Dermis blood vessel endothelial cell (primary cell): ENCODE data around the gene TBC1D8. TPM values are rescaled to one million over a fixed set of nuclear protein-coding genes. Genes with fewer than 3 reads are reported as not detected.
"Not testable (repeated sequence)": the region's sequence is repeated elsewhere in the genome, so short reads cannot be mapped to it uniquely, and the experiment has no call there.

Experiments used
- DNase-seq: peaks from one replicate; pipeline ENCODE4 v3.0.0; 2010
- total RNA-seq: library from RNA; depleted of rRNA; stranded (reverse); fragments of >200 nt; gene quantifications from 2 replicates; pipeline ENCODE4 v1.2.3, GENCODE V29; 2014

TBC1D8 gene
- 81.3 and 89.8 TPM in 2 replicates for total RNA-seq

DNA sequence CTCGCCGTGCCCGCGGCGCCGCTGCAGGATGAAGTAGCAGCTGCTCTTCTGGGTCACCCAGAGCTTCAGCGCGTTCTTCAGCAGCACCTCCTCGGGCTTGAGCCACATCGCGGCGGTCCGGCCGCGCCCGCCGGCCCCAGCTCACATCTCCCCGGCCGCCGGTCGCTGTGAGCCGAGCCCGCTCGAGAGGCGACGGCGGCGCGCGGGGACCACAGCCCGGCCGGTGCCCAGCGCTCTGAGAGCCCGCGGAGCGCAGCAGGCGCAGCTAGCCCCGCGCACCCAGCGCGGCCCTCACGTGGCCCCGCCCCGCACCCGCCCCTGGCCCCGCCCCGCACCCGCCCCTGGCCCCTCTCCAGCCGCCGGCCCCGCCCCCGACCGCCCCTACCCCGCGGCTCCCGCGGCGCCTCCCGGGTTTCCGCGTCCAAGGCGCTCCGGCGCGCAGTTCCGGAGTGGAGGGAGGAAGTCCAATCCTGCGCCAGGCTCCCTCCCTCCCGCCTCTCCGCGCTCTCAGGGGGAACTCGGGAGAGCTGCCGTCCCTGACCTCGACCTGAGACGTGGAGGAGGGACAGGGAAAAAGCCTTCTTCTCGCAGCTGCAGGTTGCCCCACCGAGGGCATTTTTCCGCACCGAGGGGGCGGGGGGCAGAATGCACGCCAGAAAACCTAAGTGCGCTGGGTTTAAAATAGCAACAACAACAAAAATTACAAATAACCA, at the start of gene TBC1D8:
TBC1D8 (minus strand) TSS at position 237 of the 713 bp plus-strand sequence; CDS start at position 108, 129 bp downstream.
- DNase-seq: peak; percentile 88

DNA sequence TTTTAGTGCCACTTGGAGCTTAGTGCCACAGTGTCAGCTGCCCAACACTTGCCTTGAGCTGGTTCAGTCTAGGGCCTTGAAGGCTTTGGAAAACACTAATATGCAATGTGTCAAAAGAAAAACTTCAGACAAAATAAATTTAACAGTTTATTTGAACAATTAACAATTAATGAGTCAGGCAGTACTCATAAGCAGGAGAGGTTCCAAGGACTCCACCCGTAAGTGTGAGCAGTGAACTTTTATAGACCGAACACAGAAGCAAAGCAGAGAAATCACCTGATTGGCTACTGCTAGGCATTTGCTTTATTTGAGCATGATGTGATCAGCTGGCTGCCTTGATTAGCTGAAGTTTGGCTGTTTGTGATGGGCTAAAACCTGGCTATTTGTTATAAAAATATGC, 49.5 kb upstream of the TBC1D8 start:
- DNase-seq: peak; percentile 65

DNA sequence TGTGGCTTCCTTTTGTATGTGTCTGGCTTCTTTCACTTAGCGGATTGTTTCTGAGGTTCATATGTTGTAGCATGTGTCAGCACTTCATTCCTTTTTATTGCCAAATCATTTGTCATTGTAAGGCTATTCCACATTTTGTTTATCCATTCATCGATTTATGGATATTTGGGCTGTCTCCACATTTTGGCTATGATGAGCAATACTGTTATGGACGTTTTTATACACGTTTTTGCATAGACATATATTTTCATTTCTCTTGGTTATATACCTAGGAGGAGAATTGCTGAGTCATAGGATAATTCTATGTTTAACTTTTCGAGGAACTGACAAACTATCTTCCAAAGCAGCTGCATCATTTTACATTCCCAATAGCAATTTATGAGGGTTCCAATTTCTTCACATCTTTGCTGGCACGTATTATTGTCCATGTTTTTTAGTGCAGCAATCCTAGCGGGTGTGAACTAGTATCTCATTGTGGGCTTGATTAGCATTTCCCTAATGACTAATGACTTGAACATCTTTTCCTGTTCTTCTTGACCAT, 48.1 kb upstream of the TBC1D8 start:
- peak; percentile 42 for DNase-seq

DNA sequence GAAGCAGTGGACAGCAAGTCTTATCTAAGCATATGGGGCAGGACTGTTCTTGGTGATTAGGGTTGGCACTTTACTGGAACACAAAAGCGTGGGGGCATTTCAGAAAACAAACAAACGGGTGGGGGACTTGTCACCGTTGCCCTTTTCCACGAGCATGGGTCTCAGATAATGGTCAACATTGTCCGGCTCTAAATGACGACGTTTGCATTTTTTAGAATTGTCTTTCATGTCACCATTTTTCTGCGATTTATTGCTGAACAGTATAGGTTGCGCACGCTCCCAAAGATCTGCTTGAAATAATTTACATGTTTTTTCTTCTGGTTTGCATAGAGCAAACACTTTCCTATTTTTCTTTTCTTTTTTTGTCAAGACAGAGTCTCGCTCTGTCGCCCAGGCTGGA, 46.6 kb upstream of the TBC1D8 start:
- DNase-seq: no peak

DNA sequence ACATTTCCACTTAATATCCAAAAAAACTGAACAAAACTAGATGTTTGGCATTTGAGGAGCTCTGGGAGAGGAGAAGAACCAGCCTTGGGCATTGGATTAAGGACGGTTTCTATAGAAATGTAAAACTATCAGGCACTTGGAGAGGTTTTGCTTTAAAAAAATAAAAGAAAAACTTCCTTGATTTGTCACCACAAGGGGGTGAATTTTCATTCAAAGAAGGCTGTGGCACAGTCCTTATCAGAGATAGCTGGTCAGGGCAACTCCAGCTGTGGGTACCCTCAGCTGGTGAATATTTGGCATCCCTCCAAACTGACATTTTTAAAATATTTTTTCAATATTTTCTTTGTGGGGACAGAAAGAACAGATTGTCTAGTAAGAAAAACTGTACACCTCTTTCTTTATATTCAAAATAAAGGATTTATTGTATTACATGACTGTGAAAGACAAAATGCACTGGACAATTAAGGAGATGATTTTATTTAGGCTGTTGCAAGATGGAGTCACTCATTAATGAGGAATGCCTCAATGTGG, 46.1 kb upstream of the TBC1D8 start:
- DNase-seq: peak; percentile 36

DNA sequence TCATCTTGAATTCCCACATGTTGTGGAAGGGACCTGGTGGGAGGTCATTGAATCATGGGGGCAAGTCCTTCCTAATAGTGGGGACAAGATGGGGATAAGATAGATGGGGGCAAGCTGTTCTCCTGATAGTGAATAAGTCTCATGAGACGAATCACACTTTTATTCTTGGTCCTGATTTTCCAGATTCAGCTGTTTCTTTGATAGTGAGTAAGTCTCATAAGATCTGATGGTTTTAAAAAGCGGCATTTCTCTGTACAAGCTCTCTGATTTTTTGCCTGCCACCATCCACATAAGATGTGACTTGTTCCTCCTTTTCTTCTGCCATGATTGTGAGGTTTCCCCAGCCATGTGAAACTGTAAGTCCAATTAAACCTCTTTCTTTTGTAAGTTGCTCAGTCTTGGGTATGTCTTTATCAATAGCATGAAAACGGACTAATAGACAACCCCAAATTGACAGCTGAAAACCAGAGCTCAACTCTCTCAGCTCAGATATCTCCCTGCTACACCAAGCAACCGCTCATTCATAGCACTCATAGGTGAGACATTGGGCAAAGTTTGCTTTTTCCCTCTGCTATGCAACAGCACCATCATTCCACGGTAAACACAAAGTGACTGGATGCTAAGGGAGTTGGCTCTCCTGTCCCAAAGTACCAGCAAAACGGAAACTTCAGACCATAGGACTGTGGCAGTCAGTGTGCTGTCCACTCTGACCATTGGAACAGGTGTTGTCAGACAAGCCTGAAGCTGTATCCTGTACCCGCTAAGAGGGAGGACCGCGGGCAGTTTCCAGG, 44.9 kb upstream of the TBC1D8 start:
- DNase-seq: peak; percentile 14

DNA sequence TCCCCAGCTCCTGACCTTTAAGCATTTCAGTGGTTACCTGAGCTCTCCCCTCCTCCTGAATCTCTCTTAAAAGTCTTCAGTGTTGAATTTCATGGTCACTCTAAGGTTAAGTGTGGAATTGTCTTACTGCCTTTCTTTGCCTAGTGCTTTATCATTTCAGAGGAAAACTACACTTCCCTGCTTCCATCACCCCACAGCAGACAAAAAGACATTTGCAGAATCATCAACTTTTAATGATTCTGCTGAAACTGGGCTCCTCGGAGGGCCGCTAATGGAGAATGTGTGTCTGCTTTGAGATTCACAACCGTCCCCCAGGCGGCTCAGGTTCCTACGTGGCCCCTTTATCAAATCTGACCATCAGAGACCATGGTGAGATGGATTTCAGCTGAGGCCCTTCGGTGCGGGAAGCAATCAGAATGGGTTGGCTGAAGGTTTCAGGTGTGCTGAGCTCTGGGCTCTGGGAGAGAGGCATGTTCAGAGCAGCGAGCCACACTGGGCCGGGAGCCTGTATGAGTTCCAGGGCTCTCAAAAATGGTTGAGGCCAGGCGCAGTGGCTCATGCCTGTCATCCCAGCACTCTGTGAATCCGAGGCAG, 41.9 kb upstream of the TBC1D8 start:
- DNase-seq: no peak

DNA sequence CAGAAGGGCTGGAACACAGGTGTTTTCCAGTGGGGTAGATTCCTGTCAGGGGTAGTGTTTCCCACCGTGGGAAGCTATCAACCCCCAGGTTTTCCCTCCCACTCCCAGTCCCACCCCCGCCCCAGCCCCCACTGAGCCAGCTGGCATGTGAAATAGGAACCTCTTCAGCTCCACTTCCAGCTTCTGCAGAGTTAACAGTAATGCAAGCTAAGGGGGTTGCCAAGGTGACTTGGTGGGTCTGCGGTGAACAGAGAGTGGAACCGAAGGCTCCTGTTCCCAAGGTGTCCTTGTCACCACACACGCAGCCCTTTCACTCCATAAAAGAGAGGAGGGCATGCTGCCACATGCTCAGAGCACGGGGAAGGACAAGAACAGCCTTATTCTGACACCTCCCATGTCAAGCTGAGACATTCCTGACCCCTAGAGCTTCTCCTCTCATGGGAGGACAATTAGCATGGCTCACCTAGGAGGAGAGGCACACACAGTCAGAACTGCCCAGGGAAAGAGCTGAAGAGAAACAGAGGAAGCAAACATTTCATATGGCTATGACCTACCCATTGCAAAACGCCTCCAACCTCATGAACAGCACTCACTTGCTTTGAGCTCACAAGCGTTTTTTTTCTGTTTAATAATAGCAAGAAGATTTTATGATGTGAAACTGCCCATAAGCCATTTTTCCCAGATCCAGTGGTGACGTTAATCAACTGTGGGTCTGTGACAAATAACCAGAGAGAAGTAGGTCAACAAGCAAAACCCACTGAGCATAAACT, 39.8 kb upstream of the TBC1D8 start:
- no peak for DNase-seq

DNA sequence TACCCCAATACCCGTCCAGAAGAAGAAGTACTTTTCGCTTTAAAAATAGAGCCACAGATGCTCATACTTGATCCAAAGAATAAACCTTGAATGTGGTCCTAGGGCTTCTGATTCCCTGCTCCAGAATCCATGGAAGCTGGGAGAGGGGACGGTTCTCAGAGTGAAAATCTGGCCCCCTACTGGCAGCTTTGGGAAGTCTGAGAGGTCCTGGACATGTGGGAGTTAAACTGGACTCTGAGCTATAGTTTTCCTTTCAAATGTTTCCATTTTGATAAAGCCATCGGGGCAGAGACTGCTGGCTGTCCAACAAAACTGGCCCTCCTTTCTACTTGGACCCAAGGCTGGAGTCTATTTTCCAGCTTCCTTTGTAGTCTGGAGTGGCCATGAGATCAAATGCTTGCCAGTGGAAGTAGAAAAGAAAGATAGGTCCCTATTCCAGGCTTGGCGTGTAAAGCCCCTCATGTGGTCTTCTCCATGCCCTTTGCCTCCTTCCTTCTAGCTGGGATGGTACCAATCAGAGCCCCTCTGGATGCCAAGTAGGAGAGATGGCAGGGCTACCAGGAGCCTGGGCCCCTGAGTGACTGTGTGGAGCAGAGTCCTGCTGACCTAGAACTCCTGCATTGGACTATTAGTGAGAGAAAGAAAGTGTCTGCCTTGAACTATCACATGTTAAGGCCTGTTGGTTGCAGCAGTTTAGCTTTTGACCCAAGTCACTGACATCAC, 37.7 kb upstream of the TBC1D8 start:
- peak; percentile 71 for DNase-seq

DNA sequence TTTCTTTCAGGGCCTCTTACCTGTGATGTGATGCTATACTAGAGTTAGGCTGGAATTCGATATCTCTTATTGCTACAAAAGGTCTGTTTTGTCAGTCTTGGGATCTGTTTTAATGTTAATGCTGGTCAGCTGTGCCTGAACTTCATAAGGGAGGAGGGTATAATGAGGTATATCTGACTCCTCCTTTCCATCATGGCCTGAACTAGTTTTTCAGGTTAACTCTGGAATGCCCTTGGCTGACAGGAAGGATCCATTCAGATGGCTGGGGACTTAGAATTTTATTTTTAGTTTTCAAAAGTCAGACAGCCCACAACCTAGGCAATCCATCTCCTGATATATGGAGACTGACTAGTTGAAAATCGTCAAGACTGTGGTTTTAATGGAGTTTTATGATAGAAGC, 35.9 kb upstream of the TBC1D8 start:
- DNase-seq: no peak

DNA sequence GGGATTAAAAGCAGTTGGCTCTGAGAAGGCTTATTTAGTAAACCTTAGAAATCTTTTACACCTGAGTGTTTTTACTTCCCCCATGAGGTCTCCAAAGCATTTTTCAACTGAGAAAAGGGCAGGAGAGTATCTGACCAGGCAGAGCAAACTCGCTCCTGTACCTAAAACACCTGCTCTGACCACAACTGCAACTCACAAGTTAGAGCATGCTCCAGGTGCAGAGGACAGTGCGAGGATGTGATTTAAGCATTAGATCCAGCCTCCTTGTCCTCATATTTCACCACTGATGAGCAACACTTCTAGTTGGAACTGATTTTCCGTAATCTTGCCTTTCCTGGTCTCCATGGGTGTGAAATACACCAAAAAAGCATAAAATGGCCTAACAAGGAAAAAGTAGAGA, 34.5 kb upstream of the TBC1D8 start:
- DNase-seq: no peak

DNA sequence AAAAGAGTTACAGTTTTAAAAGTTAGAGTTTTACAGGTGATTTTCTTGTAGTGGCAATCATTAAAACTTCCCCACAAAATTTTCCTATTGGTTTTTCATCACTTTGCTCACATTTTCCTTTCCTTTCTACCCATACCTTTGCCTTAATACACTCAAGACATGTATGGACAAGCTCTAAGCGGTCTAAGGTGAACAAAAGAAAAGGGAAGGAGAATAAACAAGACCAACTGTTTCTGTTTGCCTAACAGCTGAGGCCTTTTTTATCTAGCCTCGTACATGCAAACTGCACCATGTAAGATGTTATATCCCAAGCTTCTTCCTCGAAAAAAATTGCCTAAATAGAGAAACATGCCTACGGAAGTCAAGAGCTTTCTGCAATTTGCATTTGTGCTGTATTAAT, 33.9 kb upstream of the TBC1D8 start:
- DNase-seq: no peak

DNA sequence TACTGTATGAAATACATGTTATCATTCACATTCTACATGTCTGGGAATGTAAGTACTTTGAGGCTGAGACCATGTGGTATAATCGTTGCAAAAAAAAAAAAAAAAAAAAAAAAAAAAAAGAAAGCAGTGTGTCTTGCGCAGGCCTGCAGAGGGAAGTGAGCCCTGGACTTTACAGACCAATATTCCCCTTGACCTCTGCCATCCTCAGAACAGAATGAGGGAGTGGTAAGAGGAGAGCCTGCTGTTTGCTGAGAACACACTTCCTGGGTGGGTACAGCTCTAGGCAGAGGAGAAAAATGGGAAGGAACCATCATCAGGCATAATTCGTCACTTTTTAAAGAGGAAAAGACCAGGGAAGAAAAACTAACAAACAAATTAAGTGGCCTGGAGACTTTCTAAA, 28.8 kb upstream of the TBC1D8 start:
- DNase-seq: no peak

DNA sequence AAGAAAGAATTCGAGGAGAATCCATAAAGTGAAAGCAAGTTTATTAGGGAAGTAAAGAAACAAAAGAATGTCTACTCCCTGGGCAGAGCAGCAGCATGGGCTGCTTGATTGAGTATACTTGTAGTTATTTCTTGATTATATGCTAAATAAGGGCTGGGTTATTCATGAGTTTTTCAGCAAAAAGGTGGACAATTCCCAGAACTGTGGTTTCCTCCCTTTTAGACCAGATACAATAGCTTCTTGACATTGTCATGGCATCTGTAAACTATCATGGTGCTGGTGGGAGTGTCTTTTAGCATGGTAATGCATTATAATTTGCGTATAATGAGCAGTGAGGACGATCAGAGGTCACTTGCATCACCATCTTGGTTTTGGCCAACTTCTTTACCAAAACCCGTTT, 25.6 kb upstream of the TBC1D8 start:
- DNase-seq: no peak

DNA sequence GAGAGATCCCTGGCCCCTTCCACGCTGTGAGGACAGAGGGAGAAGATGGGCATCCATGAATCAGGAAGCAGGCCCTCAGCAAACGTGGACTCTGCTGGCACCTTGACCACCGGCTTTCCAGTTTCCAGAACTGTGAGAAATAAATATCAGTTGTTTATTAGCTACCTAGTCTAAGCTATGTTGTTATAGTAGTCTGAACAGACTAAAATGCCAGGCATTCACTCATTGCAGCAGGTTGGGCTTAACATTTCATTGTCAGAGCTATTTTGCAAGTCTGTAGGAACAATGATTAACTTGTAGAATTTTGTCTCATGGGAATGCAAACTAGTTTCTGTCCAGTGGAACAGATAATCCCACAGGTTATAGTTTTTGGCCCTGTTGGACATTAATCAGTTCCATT, 24.8 kb upstream of the TBC1D8 start:
- no peak for DNase-seq

DNA sequence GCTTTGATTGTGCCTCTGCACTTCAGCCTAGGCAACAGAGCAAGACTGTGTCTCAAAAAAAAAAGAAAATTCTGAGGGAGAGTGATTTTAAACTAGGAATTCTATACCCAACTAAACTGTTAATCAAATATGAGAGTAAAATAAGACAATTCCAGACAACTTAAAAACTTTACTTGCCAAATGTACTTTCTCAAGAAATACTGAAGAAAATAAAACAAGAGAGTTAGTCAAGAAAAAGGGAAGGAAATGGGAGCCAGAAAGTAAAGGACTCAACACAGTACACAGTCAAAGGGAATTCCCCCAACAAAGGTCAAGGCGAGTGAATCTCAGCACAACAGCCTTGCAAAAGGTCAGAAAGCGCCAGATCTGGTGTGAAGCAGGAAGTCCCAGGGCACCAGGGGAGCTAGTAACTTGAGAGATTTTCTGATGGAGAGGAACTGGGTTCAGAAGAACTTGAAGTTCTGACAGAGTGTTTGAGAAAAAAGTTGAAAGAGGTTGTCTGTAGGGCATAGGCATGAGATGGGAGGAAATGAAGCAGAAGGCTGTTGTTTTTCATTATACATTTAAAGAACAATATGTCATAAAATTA, 22.6 kb upstream of the TBC1D8 start:
- DNase-seq: no peak

DNA sequence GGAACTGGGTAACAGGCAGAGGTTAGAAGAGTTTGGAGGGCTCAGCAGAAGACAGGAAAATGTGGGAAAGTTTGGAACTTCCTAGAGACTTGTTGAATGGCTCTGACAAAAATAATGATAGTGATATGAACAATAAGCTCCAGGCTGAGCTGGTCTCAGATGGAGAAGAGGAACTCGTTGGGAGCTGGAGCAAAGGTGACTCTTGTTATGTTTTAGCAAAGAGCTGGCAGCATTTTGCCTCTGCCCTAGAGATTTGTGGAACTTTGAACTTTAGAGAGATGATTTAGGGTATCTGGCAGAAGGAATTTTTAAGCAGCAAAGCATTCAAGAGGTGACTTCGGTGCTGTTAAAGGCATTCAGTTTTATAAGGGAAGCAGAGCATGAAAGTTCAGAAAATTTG, 18.6 kb upstream of the TBC1D8 start:
- not testable (repeated sequence) for DNase-seq

DNA sequence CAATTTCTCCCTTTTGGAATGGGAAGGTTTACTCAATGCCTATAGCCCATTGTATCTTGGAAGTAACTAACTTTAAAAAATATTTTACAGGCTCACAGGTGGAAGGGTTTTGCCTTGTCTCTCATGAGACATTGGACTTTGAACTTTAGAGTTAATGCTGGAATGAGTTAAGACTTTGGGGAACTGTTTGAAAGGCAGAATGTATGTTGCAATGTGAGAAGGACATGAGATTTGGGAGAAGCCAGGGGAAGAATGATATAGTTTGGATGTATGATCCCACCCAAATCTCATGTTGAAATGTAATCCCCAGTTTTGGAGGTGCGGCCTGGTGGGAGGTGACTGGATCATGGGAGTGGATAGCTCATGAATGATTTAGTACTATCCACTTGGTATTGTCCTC, 17.5 kb upstream of the TBC1D8 start:
- no peak for DNase-seq

DNA sequence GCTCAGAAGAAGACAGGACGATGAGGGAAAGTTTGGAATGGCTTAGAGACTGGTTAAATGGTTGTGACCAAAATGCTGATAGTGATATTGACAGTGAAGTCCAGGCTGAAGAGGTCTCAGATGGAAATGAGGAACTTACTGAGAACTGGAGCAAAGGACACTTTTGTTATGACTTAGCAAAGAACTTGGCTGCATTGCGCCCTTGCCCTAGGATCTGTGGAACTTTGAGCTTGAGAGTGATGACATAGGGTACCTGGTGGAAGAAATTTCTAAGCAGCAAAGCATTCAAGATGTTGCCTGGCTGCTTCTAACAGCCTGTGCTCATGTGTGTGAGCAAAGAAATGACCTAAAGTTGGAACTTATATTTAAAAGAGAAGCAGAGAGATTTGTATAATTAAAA, 16.4 kb upstream of the TBC1D8 start:
- not testable (repeated sequence) for DNase-seq

DNA sequence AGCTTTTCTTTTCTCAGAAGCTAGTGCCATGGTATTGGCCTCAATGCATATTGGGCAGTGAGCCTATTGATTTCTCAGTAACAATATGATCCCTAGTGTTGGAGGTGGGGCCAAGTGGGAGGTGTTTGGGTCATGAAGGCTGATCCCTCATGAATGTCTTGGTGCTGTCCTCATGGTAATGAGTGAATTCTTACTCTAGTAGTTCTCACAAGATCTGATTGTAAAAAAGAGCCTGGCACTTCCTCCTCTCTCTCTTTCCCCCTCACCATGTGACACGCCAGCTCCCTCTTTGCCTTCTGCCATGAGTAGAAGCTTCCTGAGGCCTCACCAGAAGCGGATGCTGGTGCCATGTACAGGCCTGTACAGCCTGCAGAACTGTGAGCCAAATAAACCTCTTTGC, 12.8 kb upstream of the TBC1D8 start:
- no peak for DNase-seq

DNA sequence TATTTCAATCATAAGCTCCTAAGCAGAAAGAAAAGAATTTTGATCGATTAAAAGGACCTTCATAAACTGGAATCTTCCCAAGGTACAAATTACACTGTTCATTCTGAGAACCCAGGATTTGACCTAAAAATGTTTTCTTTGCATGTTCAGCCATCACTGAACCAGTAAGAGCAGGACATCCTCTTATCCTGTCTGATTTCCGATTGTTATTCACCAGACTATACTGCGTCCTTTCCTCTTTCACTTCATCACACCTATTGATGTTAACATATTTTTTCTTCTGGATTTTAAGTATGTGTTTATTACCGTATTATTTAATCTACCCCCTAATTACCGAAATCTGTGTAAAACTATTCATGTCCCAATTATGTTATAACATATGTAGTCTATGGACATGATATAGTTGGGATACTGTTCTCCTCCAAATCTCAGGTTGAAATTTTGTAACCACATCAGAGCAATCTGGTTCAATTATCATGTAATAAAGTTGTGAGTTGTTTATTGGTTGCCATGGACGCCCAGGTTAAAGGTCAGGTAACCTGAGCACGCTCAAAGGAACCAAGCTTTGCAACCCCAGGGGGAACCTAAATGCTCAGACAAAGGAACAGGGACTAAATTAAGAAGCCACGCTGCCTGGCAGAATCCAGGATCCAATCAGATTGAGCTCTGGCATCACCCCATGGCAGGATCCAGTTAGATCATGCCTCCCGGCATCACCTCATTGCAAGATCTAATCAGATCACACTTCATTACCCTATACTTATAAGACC, 11.6 kb upstream of the TBC1D8 start:
- peak; percentile 19 for DNase-seq
